Activated CD8-positive, alpha-beta T cell treated with anti-CD3 and anti-CD28 coated beads for 36 hours (primary cell): ENCODE data around the gene SYNPO. TPM values are rescaled to one million over a fixed set of nuclear protein-coding genes. Genes with fewer than 3 reads are reported as not detected.

ENCODE experiments used
- ATAC-seq: fragments of 200-7000 bp; cut with Tn5 transposase; one replicate; pipeline ENCODE4 v1.10.0; 2021; ENCODE audit warnings: mild to moderate bottlenecking, moderate library complexity
- CTCF ChIA-PET: fragments of 350-600 bp; sonication (Branson Sonifier 250); formaldehyde crosslinking; loops from one replicate; lab custom pipeline; 2021; ENCODE audit warnings: antibody characterized with exemption; lab: Charles Lee
- POLR2A ChIA-PET: fragments of 350-600 bp; sonication (Branson Sonifier 250); formaldehyde crosslinking; loops from one replicate; lab custom pipeline; 2021; ENCODE audit warnings: antibody characterized with exemption; lab: Charles Lee
- DNase-seq: peaks from one replicate; pipeline ENCODE4 v3.0.0-alpha.2; 2020
- H3K27ac Mint-ChIP-seq: one replicate; pipeline ENCODE4 v1.8.0; 2021; ENCODE audit warnings: mild to moderate bottlenecking, mixed read lengths
- H3K27me3 Mint-ChIP-seq: one replicate; pipeline ENCODE4 v1.8.0; 2021; ENCODE audit warnings: mixed read lengths
- H3K36me3 Mint-ChIP-seq: one replicate; pipeline ENCODE4 v1.8.0; 2021; ENCODE audit warnings: low read depth, mixed read lengths
- H3K4me1 Mint-ChIP-seq: one replicate; pipeline ENCODE4 v1.8.0; 2021; ENCODE audit warnings: low read depth, mixed read lengths
- H3K4me3 Mint-ChIP-seq: one replicate; pipeline ENCODE4 v1.8.0; 2021; ENCODE audit warnings: mild to moderate bottlenecking, moderate library complexity, mixed read lengths
- H3K9me3 Mint-ChIP-seq: one replicate; pipeline ENCODE4 v1.8.0; 2021; ENCODE audit warnings: mixed read lengths
- intact Hi-C: fragments of 100-400 bp; cut with micrococcal nuclease; formaldehyde crosslinking; loops from one replicate; pipeline ENCODE4 v1.10.0; 2022
- total RNA-seq, 2 experiments: library from RNA; stranded (reverse); gene quantifications; one replicate each; pipeline ENCODE4 v1.2.3, GENCODE V29; 2021
- TF ChIP-seq, protein P1 (sequence below): fragments of 200-600 bp; IDR thresholded peaks from one replicate; pipeline ENCODE4 v1.8.0; 2022; ENCODE audit warnings: antibody characterized with exemption, mild to moderate bottlenecking

SYNPO gene
- total RNA-seq, 2 experiments from 2014 or later: 0.18 to 0.22 TPM

DNA sequence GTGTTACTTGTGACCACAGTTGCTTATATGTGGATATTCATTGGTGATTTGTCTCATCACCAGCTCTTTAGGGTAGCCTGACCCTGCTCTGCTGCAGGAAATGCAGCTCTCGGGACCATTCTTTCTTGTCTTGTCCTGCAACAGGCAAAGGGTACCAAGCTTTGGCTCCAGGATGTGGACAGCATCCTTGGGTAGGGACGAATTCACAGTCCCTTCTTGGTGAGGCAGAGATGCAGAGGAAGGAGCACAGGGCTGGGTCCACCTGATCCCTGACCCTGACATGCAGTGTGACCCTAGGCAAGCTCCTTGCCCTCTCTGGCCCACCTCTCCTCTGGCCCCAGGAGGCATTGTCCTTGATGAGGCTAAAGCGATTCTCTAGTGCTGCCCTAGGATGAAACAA lies 37.0 kb upstream of the SYNPO start:
- DNase-seq (no peak), ATAC-seq (no peak)
- CTCF ChIA-PET: no interaction called here
- Mint-ChIP-seq H3K27me3 (no peaks in the 10 kb centered on the region), H3K36me3 (no peaks in the 10 kb centered on the region), H3K4me1 (no peaks in the 10 kb centered on the region), H3K9me3 (no peaks in the 10 kb centered on the region), H3K27ac (no peak overlapping the region), H3K4me3 (no peak overlapping the region)
- intact Hi-C loops: no loop called here
- POLR2A ChIA-PET: no interaction called here
- TF ChIP-seq, protein P1, sequence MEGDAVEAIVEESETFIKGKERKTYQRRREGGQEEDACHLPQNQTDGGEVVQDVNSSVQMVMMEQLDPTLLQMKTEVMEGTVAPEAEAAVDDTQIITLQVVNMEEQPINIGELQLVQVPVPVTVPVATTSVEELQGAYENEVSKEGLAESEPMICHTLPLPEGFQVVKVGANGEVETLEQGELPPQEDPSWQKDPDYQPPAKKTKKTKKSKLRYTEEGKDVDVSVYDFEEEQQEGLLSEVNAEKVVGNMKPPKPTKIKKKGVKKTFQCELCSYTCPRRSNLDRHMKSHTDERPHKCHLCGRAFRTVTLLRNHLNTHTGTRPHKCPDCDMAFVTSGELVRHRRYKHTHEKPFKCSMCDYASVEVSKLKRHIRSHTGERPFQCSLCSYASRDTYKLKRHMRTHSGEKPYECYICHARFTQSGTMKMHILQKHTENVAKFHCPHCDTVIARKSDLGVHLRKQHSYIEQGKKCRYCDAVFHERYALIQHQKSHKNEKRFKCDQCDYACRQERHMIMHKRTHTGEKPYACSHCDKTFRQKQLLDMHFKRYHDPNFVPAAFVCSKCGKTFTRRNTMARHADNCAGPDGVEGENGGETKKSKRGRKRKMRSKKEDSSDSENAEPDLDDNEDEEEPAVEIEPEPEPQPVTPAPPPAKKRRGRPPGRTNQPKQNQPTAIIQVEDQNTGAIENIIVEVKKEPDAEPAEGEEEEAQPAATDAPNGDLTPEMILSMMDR: no peak

DNA sequence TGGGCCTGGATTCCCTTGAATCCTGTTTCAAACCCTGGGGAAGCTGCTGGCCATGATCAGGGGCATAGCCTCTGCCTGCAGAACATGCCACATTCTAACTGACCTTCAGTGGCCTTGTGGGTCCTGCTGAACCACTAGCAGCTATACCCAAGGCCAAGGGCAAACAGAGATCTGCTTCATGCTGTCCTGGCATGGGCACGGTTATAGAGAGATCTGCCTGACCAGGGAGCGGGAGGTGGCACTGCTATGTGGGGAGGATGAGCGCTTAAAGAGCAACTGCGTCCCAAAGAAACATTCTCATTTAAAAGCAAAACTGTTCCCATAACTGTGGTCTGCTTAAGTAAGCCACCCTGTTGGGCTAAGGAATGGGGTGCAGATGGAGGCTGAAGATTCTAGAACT lies 36.5 kb upstream of the SYNPO start:
- Mint-ChIP-seq H3K27ac (no peak overlapping the region), H3K27me3 (no peaks in the 10 kb centered on the region), H3K36me3 (no peaks in the 10 kb centered on the region), H3K9me3 (no peaks in the 10 kb centered on the region), H3K4me3 (no peak overlapping the region), H3K4me1 (no peaks in the 10 kb centered on the region)
- ChIA-PET CTCF (no interaction called here), POLR2A (no interaction called here)
- TF ChIP-seq, protein P1: no peak
- DNase-seq (no peak), ATAC-seq (no peak)
- intact Hi-C loops: no loop called here

DNA sequence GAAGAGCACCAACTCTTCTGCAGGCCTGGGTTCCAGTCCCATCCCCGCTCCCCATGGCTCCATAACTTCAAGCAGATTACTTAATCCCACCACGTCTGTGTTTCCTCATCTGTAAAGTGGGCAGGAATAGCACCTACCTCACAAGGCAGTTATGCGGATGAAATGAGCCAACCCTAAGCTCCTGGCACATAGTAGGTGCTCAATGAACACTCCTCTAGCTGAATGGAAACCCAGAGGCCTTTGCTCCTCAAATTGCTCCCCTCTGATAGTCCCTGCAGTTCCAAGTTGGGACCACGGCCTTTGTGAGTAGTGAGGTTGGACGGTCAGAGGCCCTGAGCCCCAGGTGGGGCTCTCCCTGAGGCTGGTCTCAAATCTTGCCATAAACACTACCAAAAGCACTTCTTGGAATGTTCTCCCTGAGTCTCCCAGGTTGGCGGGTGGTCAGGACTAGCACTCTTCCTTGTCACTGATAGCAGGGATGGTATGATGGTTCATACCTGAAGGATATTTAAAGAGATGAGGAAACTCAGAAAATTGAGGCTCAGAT lies 35.5 kb upstream of the SYNPO start:
- no peak for DNase-seq
- CTCF ChIA-PET: no interaction called here
- H3K27ac Mint-ChIP-seq: no peak overlapping the region
- H3K27me3 Mint-ChIP-seq: no peaks in the 10 kb centered on the region
- H3K4me3 Mint-ChIP-seq: no peak overlapping the region
- H3K36me3 Mint-ChIP-seq: no peaks in the 10 kb centered on the region
- ATAC-seq: no peak
- TF ChIP-seq, protein P1: no peak
- intact Hi-C loops: no loop called here
- H3K4me1 Mint-ChIP-seq: no peaks in the 10 kb centered on the region
- POLR2A ChIA-PET: no interaction called here
- H3K9me3 Mint-ChIP-seq: no peaks in the 10 kb centered on the region

DNA sequence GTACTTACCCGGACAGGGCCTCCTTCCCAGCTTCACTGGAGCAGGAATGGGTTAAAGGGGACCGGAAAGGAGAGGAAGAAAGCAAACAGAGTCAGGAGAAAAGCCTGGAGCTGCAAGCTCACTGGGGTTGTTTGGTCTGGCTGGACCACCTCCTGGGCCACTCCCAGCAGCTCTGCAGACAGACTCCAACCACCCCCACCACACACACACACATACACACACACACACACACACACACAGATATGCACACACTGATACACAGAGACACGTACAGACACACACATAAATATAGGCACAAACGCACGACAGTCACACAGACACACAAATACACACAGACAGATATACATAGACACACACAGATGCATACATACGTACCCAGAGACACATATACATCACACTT lies 34.9 kb upstream of the SYNPO start:
- DNase-seq (no peak), ATAC-seq (no peak)
- H3K4me1 Mint-ChIP-seq: no peaks in the 10 kb centered on the region
- CTCF ChIA-PET: no interaction called here
- H3K9me3 Mint-ChIP-seq: no peaks in the 10 kb centered on the region
- TF ChIP-seq, protein P1: no peak
- no peaks in the 10 kb centered on the region for H3K36me3 Mint-ChIP-seq
- no peak overlapping the region for H3K27ac Mint-ChIP-seq
- intact Hi-C loops: no loop called here
- POLR2A ChIA-PET: no interaction called here
- no peak overlapping the region for H3K4me3 Mint-ChIP-seq
- no peaks in the 10 kb centered on the region for H3K27me3 Mint-ChIP-seq

DNA sequence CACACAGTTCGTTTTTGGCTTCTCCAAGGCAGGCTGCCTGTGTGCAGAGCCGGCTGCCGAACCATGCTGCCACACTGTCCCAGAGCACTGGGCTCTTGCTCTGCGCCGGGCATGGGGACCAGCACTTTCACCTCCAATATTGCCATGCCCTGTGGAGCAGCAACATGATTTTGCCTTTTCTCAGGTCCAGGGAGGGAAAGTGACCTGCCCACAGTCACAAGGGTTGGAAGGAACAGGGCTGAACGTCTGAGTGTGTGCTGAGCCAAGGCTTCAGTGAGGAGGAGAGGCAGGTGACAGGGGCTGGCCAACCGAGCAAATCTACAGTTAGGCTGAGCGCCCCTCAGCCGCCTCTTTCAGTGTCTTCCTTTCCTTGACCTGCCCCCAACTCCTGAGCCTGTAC lies 34.0 kb upstream of the SYNPO start:
- no peak for DNase-seq
- Mint-ChIP-seq H3K9me3 (no peaks in the 10 kb centered on the region), H3K4me1 (no peaks in the 10 kb centered on the region), H3K4me3 (no peak overlapping the region), H3K36me3 (no peaks in the 10 kb centered on the region), H3K27ac (no peak overlapping the region), H3K27me3 (no peaks in the 10 kb centered on the region)
- POLR2A ChIA-PET: no interaction called here
- no peak for ATAC-seq
- CTCF ChIA-PET: no interaction called here
- TF ChIP-seq, protein P1: no peak
- intact Hi-C loops: no loop called here
